HCT116 (cell line): ENCODE measurements around the gene EPHX1.
"Not testable (repeated sequence)": the region's sequence is repeated elsewhere in the genome, so short reads cannot be mapped to it uniquely, and the experiment has no call there.

Source experiments
- CEBPB ChIP-seq: IDR thresholded peaks from 2 replicates; pipeline ENCODE4 v1.6.1; 2012; ENCODE audit warnings: low read depth
- CTCF ChIP-seq, 3 experiments: fragments of 200-600 bp in 1 of 3; sonication (generic) in 1 of 3; IDR thresholded peaks in 2 of 3; conservative IDR thresholded peaks in 1 of 3; 2 replicates each; pipeline ENCODE4 v1.5.1; 2012 to 2017; ENCODE audit warnings: low read depth in 2 of 3, low read length in 2 of 3, antibody characterized with exemption in 1 of 3, borderline replicate concordance in 1 of 3, control low read depth in 1 of 3, mild to moderate bottlenecking in 1 of 3, mixed read lengths in 1 of 3, mixed run types in 1 of 3, moderate library complexity in 1 of 3; ENCODE audit not compliant: insufficient read depth in 1 of 3
- EZH2 ChIP-seq: fragments of 200-600 bp; sonication (generic); IDR thresholded peaks from 2 replicates; pipeline ENCODE4 v1.6.1; 2017; ENCODE audit warnings: antibody characterized with exemption, mixed run types
- EZH2phosphoT487 ChIP-seq: fragments of 200-600 bp; IDR thresholded peaks from 2 replicates; pipeline ENCODE4 v1.6.1; 2018; ENCODE audit warnings: antibody characterized with exemption, borderline replicate concordance
- POLR2A ChIP-seq: IDR thresholded peaks from 2 replicates; pipeline ENCODE4 v1.7.0; 2011; ENCODE audit warnings: borderline replicate concordance; ENCODE audit not compliant: insufficient read depth, insufficient read length; ENCODE audit errors: extremely low read depth
- RAD21 ChIP-seq: IDR thresholded peaks from 2 replicates; pipeline ENCODE4 v1.6.1; 2012; ENCODE audit warnings: low read depth, mild to moderate bottlenecking
- REST ChIP-seq: IDR thresholded peaks from 2 replicates; pipeline ENCODE4 v1.6.1; 2012; ENCODE audit warnings: low read depth
- SIN3A ChIP-seq: IDR thresholded peaks from 2 replicates; pipeline ENCODE4 v1.6.1; 2012; ENCODE audit warnings: low read depth
- YY1 ChIP-seq: IDR thresholded peaks from 2 replicates; pipeline ENCODE4 v1.6.1; 2011; ENCODE audit warnings: low read length, low read depth, moderate library complexity, mild to moderate bottlenecking; ENCODE audit not compliant: insufficient replicate concordance; ENCODE audit errors: extremely low read depth
- ZNF274 ChIP-seq: fragments of 200-500 bp; sonication (Bioruptor generic); IDR thresholded peaks from 2 replicates; pipeline ENCODE4 v1.6.1; 2014; ENCODE audit warnings: mild to moderate bottlenecking, low read depth, low read length, inconsistent platforms
- TF ChIP-seq, protein P1 (sequence below): IDR thresholded peaks from 2 replicates; pipeline ENCODE4 v1.6.1; 2012

GRCh38 chr1:225887554-225888288 lies 77.8 kb downstream of the EPHX1 start:
- TF ChIP-seq CTCF (IDR thresholded peaks at IDR 0.05 in 2 of 3, conservative IDR thresholded peaks at IDR 0.05 in 1 of 3; ENCODE audit: borderline replicate concordance in 1 of 3, insufficient read depth in 1 of 3, low read depth in 2 of 3, low read length in 2 of 3); YY1; REST; EZH2; CEBPB; SIN3A; POLR2A; EZH2phosphoT487; ZNF274; RAD21: not testable (repeated sequence)
- TF ChIP-seq, protein P1, sequence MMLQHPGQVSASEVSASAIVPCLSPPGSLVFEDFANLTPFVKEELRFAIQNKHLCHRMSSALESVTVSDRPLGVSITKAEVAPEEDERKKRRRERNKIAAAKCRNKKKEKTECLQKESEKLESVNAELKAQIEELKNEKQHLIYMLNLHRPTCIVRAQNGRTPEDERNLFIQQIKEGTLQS: not testable (repeated sequence)
